Right lobe of liver (tissue), 4 donors: ENCODE measurements around the gene RAB40A.

Experiments used
- POLR2A ChIP-seq: fragments of 450-650 bp; IDR thresholded peaks from one replicate; pipeline ENCODE4 v1.6.1; 2017; ENCODE audit warnings: antibody characterized with exemption, mild to moderate bottlenecking
- TF ChIP-seq, protein P1 (sequence below), 4 donors: fragments of 200-600 bp in 3 of 4; fragments of 450-650 bp in 1 of 4; IDR thresholded peaks; one replicate each; pipeline versions ENCODE4 v1.5.1 to v1.8.0; 2016 to 2022; ENCODE audit warnings: antibody characterized with exemption in 4 of 4, mild to moderate bottlenecking in 2 of 4
- donor health status: DM: no; HTN: no; CAD: no.
- donor health status: DM: no; HTN: no; CAD: no.
- donor health status: DM: no; HTN: yes; CAD: no.

- TF ChIP-seq, protein P1, sequence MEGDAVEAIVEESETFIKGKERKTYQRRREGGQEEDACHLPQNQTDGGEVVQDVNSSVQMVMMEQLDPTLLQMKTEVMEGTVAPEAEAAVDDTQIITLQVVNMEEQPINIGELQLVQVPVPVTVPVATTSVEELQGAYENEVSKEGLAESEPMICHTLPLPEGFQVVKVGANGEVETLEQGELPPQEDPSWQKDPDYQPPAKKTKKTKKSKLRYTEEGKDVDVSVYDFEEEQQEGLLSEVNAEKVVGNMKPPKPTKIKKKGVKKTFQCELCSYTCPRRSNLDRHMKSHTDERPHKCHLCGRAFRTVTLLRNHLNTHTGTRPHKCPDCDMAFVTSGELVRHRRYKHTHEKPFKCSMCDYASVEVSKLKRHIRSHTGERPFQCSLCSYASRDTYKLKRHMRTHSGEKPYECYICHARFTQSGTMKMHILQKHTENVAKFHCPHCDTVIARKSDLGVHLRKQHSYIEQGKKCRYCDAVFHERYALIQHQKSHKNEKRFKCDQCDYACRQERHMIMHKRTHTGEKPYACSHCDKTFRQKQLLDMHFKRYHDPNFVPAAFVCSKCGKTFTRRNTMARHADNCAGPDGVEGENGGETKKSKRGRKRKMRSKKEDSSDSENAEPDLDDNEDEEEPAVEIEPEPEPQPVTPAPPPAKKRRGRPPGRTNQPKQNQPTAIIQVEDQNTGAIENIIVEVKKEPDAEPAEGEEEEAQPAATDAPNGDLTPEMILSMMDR (IDR thresholded peaks at IDR 0.05): no peak
- TF ChIP-seq POLR2A: no peak
Observed at GRCh38 chrX:103536071-103536470, 16.8 kb upstream of the RAB40A start.
